ENCODE results near the gene HOXB5.

HOXB5 gene

DNA sequence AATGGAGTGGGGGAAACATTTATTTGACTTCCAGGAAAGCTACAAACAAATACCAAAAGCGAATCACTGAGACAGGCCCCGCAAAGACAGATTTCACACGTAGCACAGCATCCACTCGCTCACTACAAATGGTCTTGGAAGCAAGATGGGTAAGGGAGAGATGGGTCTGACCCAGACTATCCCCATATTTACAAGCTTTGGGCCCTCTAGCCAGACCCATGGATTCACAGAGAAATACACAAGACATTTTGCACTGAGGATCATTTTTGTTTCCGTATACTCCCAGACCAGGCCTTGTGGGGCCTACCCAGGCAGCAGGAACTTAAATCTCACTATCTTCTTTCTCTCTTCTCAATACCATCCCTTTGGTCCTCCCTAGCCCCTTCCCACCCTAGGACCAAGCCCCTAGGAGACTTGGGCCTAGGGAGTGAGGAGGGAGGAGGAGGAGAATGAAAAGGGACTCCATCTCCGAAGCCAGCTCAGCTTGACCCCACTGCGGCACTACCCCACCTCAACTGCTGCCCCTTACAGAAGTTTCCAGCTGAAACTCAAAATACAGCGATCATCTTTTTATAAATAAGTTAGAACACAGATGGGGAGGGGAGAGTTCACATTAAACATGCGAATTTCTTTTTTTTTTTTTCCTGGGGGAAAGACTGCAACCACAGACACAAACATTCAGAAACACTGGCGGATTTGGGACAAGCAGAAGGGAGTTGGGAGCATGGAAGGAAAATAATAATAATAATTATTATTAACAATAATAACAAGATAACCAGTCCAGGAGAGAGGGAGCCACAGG is 2.1 kb downstream of the HOXB5 start:
- Histone ChIP-seq H3K4me3 (no peak overlapping the region), H3K27ac (no peak overlapping the region), H3K36me3 (no peaks in the 10 kb centered on the region), H3K27me3 (peaks cover 0 to 92% of the 10 kb centered on the region in 2 donors), H3K9me3 (no peaks in the 10 kb centered on the region), H3K4me1 (peaks cover 0 to 23% (median 12%) of the 10 kb centered on the region in 4 donors)
- DNase-seq, result no peak
- TF ChIP-seq, protein P1, sequence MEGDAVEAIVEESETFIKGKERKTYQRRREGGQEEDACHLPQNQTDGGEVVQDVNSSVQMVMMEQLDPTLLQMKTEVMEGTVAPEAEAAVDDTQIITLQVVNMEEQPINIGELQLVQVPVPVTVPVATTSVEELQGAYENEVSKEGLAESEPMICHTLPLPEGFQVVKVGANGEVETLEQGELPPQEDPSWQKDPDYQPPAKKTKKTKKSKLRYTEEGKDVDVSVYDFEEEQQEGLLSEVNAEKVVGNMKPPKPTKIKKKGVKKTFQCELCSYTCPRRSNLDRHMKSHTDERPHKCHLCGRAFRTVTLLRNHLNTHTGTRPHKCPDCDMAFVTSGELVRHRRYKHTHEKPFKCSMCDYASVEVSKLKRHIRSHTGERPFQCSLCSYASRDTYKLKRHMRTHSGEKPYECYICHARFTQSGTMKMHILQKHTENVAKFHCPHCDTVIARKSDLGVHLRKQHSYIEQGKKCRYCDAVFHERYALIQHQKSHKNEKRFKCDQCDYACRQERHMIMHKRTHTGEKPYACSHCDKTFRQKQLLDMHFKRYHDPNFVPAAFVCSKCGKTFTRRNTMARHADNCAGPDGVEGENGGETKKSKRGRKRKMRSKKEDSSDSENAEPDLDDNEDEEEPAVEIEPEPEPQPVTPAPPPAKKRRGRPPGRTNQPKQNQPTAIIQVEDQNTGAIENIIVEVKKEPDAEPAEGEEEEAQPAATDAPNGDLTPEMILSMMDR (IDR thresholded peaks at IDR 0.05), result no peak
- intact Hi-C loops (cut with DNase I; ENCODE audit: low total_unique reads), result no loop called here

DNA sequence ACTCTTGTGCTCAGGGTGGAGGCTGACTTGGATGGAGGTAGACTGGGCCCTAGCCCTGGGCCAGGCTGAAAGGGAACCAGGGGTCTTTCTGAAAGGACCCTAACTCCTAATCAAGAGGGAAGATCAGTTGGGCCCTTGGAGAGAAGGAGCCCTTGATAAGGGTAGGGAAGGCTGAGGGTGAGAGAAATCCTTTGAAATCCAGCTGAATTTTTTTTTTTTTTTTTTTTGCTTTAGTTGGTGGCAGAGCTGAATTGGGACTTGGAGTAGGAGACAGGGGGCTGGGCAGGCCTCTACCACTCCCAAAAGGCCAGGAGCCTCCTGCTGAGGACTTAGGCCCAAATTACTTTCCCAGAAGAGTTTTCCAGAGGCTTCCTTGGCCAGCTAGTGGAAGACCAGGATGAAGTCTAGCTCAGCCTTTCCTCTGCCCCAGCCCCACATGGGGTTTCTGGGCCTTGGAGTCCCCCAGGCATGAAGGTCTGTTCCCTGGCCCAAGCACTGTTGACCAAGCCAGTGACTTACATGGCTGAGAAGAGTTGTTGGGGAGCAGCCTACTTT is 2.9 kb downstream of the HOXB5 start:
- peaks cover 0 to 25% (median 15%) of the 10 kb centered on the region in 4 donors for H3K4me1 ChIP-seq
- no peak for DNase-seq
- peaks cover 0 to 91% of the 10 kb centered on the region in 2 donors for H3K27me3 ChIP-seq
- TF ChIP-seq, protein P1 (IDR thresholded peaks at IDR 0.05), result no peak
- H3K27ac ChIP-seq, result no peak overlapping the region
- H3K4me3 ChIP-seq, result no peak overlapping the region
- no peaks in the 10 kb centered on the region for H3K36me3 ChIP-seq
- intact Hi-C loops (cut with DNase I; ENCODE audit: low total_unique reads), result no loop called here
- no peaks in the 10 kb centered on the region for H3K9me3 ChIP-seq

DNA sequence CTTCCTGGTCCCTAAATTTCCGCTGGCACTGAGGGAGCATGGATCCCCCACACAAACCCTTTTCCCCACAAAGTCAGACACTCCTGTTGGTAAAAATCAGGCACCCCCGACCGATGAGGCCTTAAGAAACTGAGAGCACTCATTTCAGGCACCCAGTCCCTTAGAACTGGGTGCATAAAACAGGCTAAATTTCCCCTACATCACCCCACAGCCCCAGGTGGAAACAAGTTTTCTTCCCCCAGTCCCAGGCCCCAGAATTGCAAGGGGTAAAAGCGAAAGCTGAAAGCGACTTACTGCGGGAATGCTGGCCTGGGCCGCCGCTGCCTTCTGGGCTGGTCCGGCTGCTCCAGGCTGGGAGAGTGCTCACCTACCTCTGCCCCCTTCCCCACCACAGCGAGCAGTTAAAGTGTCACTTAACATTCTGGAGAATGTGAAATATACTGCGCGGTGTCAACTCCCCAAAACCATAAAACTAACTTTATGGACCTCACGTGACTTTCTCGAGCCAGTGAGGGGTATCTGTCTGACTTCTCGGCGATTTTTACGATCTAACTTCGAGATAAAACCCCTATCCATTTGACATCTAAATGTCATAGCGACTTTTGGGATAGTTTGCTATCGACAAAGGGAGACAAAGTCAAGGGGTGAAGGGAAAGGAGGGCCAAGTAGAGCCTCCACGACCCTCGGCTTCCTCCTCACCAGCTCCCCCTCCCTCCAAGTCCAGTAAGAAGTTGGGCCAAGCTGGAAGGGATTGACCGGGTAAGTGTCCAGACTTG is 3.6 kb downstream of the HOXB5 start, which contains the start of gene HOXB3:
Gene HOXB3, minus strand, starts transcription at position 411 of the 776 bp plus-strand sequence. CDS start 37,767 bp downstream, outside the sequence.
- no peak for DNase-seq
- Histone ChIP-seq H3K4me3 (no peak within 1 kb of the TSS), H3K36me3 (no peaks in the 10 kb centered on the region), H3K9me3 (no peaks in the 10 kb centered on the region), H3K27ac (no peak within 1 kb of the TSS), H3K4me1 (peaks cover 0 to 32% (median 19%) of the 10 kb centered on the region in 4 donors), H3K27me3 (peaks cover 0 to 84% of the 10 kb centered on the region in 2 donors)
- TF ChIP-seq, protein P1 (IDR thresholded peaks at IDR 0.05), result no peak
- intact Hi-C loops (cut with DNase I; ENCODE audit: low total_unique reads), result no loop called here

DNA sequence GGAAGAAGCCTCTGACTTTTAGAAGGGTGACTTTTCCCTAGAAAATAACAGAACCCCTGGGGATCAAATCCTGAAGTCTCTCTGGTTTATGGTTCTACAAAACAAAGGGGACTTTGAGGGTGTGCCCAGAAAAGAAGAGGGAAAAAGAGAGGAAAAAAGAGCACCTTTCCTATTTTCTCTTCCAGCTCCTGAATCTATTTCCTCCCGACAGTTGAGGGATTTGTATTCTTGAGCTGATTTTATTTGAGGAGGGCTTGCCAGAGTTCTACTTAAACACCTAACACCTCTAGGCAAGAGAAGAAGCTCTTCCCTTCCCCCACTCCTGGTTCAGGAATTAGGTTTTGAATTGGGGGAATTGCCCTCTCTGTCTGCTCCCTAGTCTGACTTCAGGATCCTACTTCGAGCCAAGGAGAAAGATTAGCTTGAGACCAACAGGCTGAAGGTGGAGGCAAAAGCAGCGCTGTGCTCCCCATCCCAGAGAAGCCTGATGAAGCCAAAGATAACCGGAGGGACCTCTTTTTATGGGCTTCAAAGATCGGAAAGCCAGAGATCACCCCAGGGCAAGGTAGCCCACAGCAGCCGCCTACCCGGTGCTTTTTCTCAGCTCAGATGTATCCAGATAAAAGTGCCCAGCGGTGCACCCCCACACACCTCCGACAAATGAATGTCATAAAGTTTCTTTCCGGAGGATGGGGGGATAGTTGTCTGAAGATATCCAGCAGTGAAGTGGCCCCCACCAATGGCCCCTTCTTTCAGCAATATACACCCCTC is 4.3 kb downstream of the HOXB5 start:
- H3K9me3 ChIP-seq, result no peaks in the 10 kb centered on the region
- H3K27me3 ChIP-seq, result peaks cover 0 to 76% of the 10 kb centered on the region in 2 donors
- H3K4me1 ChIP-seq, result peaks cover 0 to 37% (median 24%) of the 10 kb centered on the region in 4 donors
- TF ChIP-seq, protein P1 (IDR thresholded peaks at IDR 0.05), result no peak
- H3K4me3 ChIP-seq, result no peak overlapping the region
- DNase-seq, result no peak
- intact Hi-C loops (cut with DNase I; ENCODE audit: low total_unique reads), result no loop called here
- no peak overlapping the region for H3K27ac ChIP-seq
- no peaks in the 10 kb centered on the region for H3K36me3 ChIP-seq

DNA sequence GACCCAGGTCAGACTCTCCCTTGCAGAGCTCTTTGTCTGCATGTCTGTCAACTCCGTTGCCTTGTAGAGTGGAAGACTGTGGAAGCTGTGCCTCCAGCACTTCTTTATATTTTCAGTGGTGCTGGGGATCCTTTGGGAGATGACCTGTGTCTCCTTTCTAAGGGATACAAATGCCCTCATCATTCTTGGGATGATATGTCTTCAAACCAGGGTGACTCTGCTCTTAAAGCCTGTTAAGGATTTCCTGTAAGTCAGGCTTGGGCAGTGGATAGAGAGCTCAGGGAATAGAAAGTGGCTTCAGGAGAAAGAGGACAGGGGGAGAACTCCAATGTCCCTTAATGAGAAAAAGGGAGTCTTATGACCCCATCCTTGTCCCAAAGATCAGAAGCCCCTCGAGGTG is 5.1 kb downstream of the HOXB5 start:
- Histone ChIP-seq H3K36me3 (no peaks in the 10 kb centered on the region), H3K4me3 (no peak overlapping the region), H3K4me1 (peaks cover 0 to 31% (median 21%) of the 10 kb centered on the region in 4 donors), H3K27ac (no peak overlapping the region), H3K27me3 (peaks cover 0 to 72% of the 10 kb centered on the region in 2 donors), H3K9me3 (no peaks in the 10 kb centered on the region)
- TF ChIP-seq, protein P1 (IDR thresholded peaks at IDR 0.05), result no peak
- no peak for DNase-seq
- intact Hi-C loops (cut with DNase I; ENCODE audit: low total_unique reads), result no loop called here
